ENCODE results near the gene CCDC197.

The CCDC197 gene

DNA sequence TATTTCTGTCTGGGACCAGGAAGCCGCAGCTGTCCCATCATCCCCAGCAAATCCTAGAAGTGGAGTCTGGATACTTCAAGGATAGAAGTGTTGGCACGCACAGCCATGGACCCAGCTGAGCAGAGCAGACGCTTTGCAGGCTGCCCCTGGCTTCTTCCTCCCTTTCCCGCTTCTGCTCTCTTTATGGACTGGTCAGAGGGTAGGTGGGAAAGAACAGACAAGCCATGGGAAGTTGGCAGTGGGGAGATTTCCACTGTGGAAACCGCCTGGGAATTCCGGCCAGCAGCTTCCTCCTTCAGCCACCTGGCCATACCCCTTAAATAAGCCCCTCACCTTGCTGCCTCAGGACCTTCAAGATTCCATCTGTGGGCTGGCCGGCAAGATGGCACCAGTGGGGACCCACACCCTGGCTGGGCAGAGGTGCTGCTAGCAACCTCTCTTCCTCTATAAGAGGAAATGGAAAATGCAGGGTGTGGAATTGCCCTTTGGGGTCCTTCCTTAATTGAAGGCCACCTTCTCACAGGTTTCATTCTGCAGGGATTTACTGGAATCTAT is 49.7 kb downstream of the CCDC197 start:
- Histone ChIP-seq H3K36me3 (ENCODE audit: low read length) (peaks cover 12% of the 10 kb centered on the region; the same call in 1 of the 2 replicates), H3K9me2 (replicated peaks; ENCODE audit: insufficient read depth, low read length) (no peaks in the 10 kb centered on the region), H3K4me2 (ENCODE audit: low read depth, low read length, poor library complexity, severe bottlenecking) (no peak overlapping the region), H3K79me2 (ENCODE audit: insufficient read depth, low read length) (no peaks in the 10 kb centered on the region), H3K9ac (ENCODE audit: low read length) (no peak overlapping the region), H3K9me3 (ENCODE audit: insufficient read depth, low read length) (no peaks in the 10 kb centered on the region), H3F3A (ENCODE audit: insufficient read depth) (no peaks in the 10 kb centered on the region), H4K20me1 (ENCODE audit: low read depth, low read length) (no peaks in the 10 kb centered on the region), H2AFZ (ENCODE audit: low read depth, low read length, severe bottlenecking) (no peak overlapping the region), H3K4me3 (ENCODE audit: insufficient read depth, low read length, poor library complexity, severe bottlenecking) (no peak overlapping the region), H3K27me3 (ENCODE audit: low read length) (no peaks in the 10 kb centered on the region), H3K27ac (ENCODE audit: low read depth, low read length) (no peak overlapping the region)
- TF ChIP-seq EZH2phosphoT487 (conservative IDR thresholded peaks at IDR 0.05; ENCODE audit: low read length): no peak
- TF ChIP-seq, protein P1, sequence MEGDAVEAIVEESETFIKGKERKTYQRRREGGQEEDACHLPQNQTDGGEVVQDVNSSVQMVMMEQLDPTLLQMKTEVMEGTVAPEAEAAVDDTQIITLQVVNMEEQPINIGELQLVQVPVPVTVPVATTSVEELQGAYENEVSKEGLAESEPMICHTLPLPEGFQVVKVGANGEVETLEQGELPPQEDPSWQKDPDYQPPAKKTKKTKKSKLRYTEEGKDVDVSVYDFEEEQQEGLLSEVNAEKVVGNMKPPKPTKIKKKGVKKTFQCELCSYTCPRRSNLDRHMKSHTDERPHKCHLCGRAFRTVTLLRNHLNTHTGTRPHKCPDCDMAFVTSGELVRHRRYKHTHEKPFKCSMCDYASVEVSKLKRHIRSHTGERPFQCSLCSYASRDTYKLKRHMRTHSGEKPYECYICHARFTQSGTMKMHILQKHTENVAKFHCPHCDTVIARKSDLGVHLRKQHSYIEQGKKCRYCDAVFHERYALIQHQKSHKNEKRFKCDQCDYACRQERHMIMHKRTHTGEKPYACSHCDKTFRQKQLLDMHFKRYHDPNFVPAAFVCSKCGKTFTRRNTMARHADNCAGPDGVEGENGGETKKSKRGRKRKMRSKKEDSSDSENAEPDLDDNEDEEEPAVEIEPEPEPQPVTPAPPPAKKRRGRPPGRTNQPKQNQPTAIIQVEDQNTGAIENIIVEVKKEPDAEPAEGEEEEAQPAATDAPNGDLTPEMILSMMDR (IDR thresholded peaks at IDR 0.05; ENCODE audit: insufficient read depth, low read length, poor library complexity, severe bottlenecking): no peak

DNA sequence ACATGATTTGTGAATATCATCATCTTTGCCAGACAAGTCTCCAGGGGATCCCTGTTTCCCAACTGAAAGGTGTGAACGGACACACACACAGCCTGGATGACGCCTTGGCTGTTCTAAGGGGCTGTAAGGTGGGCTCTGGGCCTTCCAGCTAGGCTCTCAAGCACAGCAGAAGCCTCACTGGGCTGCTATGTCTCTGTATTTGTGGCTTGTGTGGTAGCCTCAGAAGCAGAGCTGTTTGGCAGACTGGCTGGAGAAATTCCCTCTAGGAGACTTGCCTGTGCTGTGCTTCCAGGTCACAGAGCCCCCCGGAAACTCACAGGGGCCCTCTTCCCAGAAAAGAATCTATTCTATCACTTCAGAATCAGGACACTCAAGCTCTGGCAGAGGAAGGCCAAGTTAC is 50.5 kb downstream of the CCDC197 start:
- no peak overlapping the region for H3K4me3 ChIP-seq (ENCODE audit: insufficient read depth, low read length, poor library complexity, severe bottlenecking)
- TF ChIP-seq, protein P1 (IDR thresholded peaks at IDR 0.05; ENCODE audit: insufficient read depth, low read length, poor library complexity, severe bottlenecking): no peak
- no peak for TF ChIP-seq EZH2phosphoT487 (conservative IDR thresholded peaks at IDR 0.05; ENCODE audit: low read length)
- H3K79me2 ChIP-seq (ENCODE audit: insufficient read depth, low read length): no peaks in the 10 kb centered on the region
- no peaks in the 10 kb centered on the region for H4K20me1 ChIP-seq (ENCODE audit: low read depth, low read length)
- peaks cover 12% of the 10 kb centered on the region; the same call in 1 of the 2 replicates for H3K36me3 ChIP-seq (ENCODE audit: low read length)
- H3K27ac ChIP-seq (ENCODE audit: low read depth, low read length): no peak overlapping the region
- no peaks in the 10 kb centered on the region for H3K9me2 ChIP-seq (replicated peaks; ENCODE audit: insufficient read depth, low read length)
- H3K9me3 ChIP-seq (ENCODE audit: insufficient read depth, low read length): no peaks in the 10 kb centered on the region
- H2AFZ ChIP-seq (ENCODE audit: low read depth, low read length, severe bottlenecking): no peak overlapping the region
- no peak overlapping the region for H3K9ac ChIP-seq (ENCODE audit: low read length)
- H3K27me3 ChIP-seq (ENCODE audit: low read length): no peaks in the 10 kb centered on the region
- H3F3A ChIP-seq (ENCODE audit: insufficient read depth): no peaks in the 10 kb centered on the region
- H3K4me2 ChIP-seq (ENCODE audit: low read depth, low read length, poor library complexity, severe bottlenecking): no peak overlapping the region

DNA sequence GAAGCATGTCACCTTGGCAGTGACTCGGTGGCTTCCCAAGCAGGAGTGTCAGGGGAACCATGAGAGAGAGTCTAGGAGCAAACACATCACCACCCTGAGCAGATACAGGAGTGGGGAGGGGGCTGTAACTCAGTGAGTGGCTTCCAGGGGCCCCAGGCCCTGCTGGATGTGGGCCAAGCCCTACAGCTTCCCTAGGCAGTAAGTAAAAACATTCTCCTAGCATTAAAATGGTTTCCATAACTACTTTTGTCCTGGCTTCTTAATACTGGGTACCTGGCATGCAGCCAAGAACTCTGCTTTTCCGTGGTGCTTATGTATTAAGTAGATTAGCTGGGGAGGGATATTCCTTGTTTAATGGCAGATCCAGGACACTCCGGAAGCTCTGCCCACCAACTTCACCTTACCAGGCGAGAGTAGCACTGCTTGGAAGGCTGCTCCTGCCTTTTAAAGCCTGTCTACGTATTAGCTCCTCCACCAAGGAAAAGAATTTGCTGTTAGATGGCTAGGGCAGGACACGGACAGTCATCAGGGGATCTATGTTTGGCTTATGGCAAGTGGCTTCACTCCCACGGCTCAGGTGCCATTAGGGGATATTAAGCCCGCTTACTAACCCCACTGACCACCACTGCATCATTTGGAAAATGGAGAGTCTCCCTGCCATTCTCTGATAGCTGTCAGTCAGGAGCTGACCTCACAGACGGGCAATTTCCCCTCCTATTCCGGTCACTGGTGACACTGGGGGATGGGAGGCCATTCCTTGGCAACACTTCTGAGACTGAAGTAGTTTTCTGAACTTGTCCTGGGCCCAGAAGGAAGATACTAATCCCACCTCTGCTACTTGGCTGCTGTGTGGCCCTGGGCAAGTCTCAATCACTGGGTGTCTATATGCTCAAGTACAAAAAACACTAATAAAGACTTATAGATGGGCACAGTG is 51.9 kb downstream of the CCDC197 start:
- Histone ChIP-seq H3K79me2 (ENCODE audit: insufficient read depth, low read length) (no peaks in the 10 kb centered on the region), H3F3A (ENCODE audit: insufficient read depth) (no peaks in the 10 kb centered on the region), H3K27ac (ENCODE audit: low read depth, low read length) (no peak overlapping the region), H3K9me3 (ENCODE audit: insufficient read depth, low read length) (no peaks in the 10 kb centered on the region), H3K9ac (ENCODE audit: low read length) (no peak overlapping the region), H4K20me1 (ENCODE audit: low read depth, low read length) (no peaks in the 10 kb centered on the region), H3K4me2 (ENCODE audit: low read depth, low read length, poor library complexity, severe bottlenecking) (no peak overlapping the region), H2AFZ (ENCODE audit: low read depth, low read length, severe bottlenecking) (no peak overlapping the region), H3K4me3 (ENCODE audit: insufficient read depth, low read length, poor library complexity, severe bottlenecking) (no peak overlapping the region), H3K9me2 (replicated peaks; ENCODE audit: insufficient read depth, low read length) (no peaks in the 10 kb centered on the region), H3K27me3 (ENCODE audit: low read length) (no peaks in the 10 kb centered on the region), H3K36me3 (ENCODE audit: low read length) (peaks cover 12% of the 10 kb centered on the region; the same call in 1 of the 2 replicates)
- TF ChIP-seq EZH2phosphoT487 (conservative IDR thresholded peaks at IDR 0.05; ENCODE audit: low read length): no peak
- TF ChIP-seq, protein P1 (IDR thresholded peaks at IDR 0.05; ENCODE audit: insufficient read depth, low read length, poor library complexity, severe bottlenecking): no peak

Measured in SU-DHL-6 (cell line).